ENCODE results near the gene SPESP1.

DNA sequence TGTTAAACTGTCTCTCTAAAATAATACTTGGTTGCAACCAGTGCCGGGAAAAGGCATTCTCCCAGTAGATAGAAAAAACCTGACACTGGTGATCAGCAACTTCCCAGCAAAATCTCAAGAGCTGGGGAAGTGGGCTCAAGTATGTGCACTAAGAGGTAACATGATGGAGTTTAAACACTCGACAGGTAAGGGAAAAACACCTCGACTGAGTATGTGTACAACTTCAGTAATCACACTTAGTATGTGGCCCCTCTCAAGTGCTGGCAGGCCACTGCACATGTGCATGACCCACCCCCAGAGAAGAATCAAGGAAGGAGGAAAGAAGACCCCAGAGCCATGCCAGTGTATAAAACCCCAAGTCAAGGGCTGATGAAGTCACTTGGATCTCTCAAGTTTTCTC lies 27.4 kb downstream of the SPESP1 start:
- TF ChIP-seq CTCF (conservative IDR thresholded peaks at IDR 0.05) = no peak
- no peak for TF ChIP-seq ZFX (IDR thresholded peaks at IDR 0.05)

Data from C4-2B (cell line).